Caco-2 (cell line): ENCODE results near the gene ELF1. TPM values are rescaled to one million over a fixed set of nuclear protein-coding genes. Genes with fewer than 3 reads are reported as not detected.

Experiments used
- BruUV-seq: library from RNA; stranded (reverse); fragments of 400-500 nt; replicated peaks from 2 replicates; lab custom pipeline; 2021; lab: Mats Ljungman, UMichigan
- CTCF ChIA-PET: fragments of 300-600 bp; sonication (Branson Sonifier 250); formaldehyde crosslinking; loops from one replicate; lab custom pipeline; 2022; ENCODE audit warnings: antibody characterized with exemption; lab: Charles Lee
- POLR2A ChIA-PET: fragments of 300-600 bp; sonication (Branson Sonifier 250); formaldehyde crosslinking; loops from one replicate; lab custom pipeline; 2022; ENCODE audit warnings: antibody characterized with exemption; lab: Charles Lee
- DNase-seq, 2 experiments: peaks; one replicate each; pipeline versions ENCODE4 v3.0.0 to v3.0.0-alpha.2; 2020 to 2022
- H3K27me3 ChIP-seq: replicated peaks from 2 replicates; pipeline ENCODE4 v1.6.0; 2011; ENCODE audit warnings: low read length; ENCODE audit not compliant: control insufficient read depth, insufficient read depth
- H3K36me3 ChIP-seq: 2 replicates; pipeline ENCODE4 v1.5.1; 2011; ENCODE audit warnings: low read length; ENCODE audit not compliant: control insufficient read depth, insufficient read depth
- H3K4me1 ChIP-seq: fragments of 250-450 bp; sonication (Bioruptor Pico); 2 replicates; pipeline ENCODE4 v1.5.1; 2020; ENCODE audit warnings: mild to moderate bottlenecking
- H3K4me3 ChIP-seq: 2 replicates; pipeline ENCODE4 v1.5.1; 2011; ENCODE audit warnings: low read depth, mild to moderate bottlenecking, control low read depth, low read length
- H3K9me3 ChIP-seq: fragments of 250-450 bp; sonication (Bioruptor Pico); 2 replicates; pipeline ENCODE4 v1.5.1; 2020; ENCODE audit warnings: mild to moderate bottlenecking, moderate library complexity
- H3K27ac Mint-ChIP-seq: one replicate; pipeline ENCODE4 v1.8.0; 2022; ENCODE audit warnings: mixed read lengths; ENCODE audit not compliant: unreplicated experiment
- H3K27me3 Mint-ChIP-seq: one replicate; pipeline ENCODE4 v1.8.0; 2022; ENCODE audit warnings: mixed read lengths; ENCODE audit not compliant: insufficient read depth, unreplicated experiment
- H3K36me3 Mint-ChIP-seq: one replicate; pipeline ENCODE4 v1.8.0; 2022; ENCODE audit warnings: mild to moderate bottlenecking, mixed read lengths; ENCODE audit not compliant: insufficient read depth, unreplicated experiment
- H3K4me1 Mint-ChIP-seq: one replicate; pipeline ENCODE4 v1.8.0; 2022; ENCODE audit warnings: low read depth, mixed read lengths; ENCODE audit not compliant: unreplicated experiment
- H3K4me3 Mint-ChIP-seq: one replicate; pipeline ENCODE4 v1.8.0; 2022; ENCODE audit warnings: mild to moderate bottlenecking, moderate library complexity, mixed read lengths; ENCODE audit not compliant: unreplicated experiment
- H3K9me3 Mint-ChIP-seq: one replicate; pipeline ENCODE4 v1.8.0; 2022; ENCODE audit warnings: mixed read lengths; ENCODE audit not compliant: unreplicated experiment
- intact Hi-C: fragments of 100-400 bp; cut with micrococcal nuclease; formaldehyde crosslinking; loops from one replicate; pipeline ENCODE4 v1.10.0; 2022; ENCODE audit not compliant: unreplicated experiment
- total RNA-seq: library from RNA; stranded (reverse); gene quantifications from 2 replicates; pipeline ENCODE4 v1.2.3, GENCODE V29; 2022
- TF ChIP-seq, protein P1 (sequence below), 2 experiments: fragments of 200-600 bp in 1 of 2; IDR thresholded peaks; 1 replicate in 1 of 2; 2 replicates in 1 of 2; pipeline versions ENCODE4 v1.5.1 to v1.8.0; 2011 to 2022; ENCODE audit warnings: antibody characterized with exemption in 1 of 2, control low read depth in 1 of 2, inconsistent platforms in 1 of 2, low read depth in 1 of 2, low read length in 1 of 2, mild to moderate bottlenecking in 1 of 2, moderate library complexity in 1 of 2; ENCODE audit not compliant: insufficient read depth in 1 of 2, severe bottlenecking in 1 of 2, unreplicated experiment in 1 of 2

Gene ELF1
- total RNA-seq, 1 experiment from 2014 or later, result 116 TPM

GRCh38 chr13:40981949-40982348 is 37.2 kb downstream of the ELF1 start:
- H3K9me3 Mint-ChIP-seq, result no peaks in the 10 kb centered on the region
- peaks cover 28% of the 10 kb centered on the region for H3K4me1 Mint-ChIP-seq
- no peak overlapping the region for H3K4me3 ChIP-seq
- POLR2A ChIA-PET, result no interaction called here
- CTCF ChIA-PET, result no interaction called here
- no peaks in the 10 kb centered on the region for H3K27me3 ChIP-seq
- no peaks in the 10 kb centered on the region for H3K36me3 ChIP-seq
- no peak overlapping the region for H3K27ac Mint-ChIP-seq
- H3K4me3 Mint-ChIP-seq, result no peak overlapping the region
- H3K9me3 ChIP-seq, result no peaks in the 10 kb centered on the region
- intact Hi-C loops, result no loop called here
- H3K36me3 Mint-ChIP-seq, result peaks cover 37% of the 10 kb centered on the region
- TF ChIP-seq, protein P1, sequence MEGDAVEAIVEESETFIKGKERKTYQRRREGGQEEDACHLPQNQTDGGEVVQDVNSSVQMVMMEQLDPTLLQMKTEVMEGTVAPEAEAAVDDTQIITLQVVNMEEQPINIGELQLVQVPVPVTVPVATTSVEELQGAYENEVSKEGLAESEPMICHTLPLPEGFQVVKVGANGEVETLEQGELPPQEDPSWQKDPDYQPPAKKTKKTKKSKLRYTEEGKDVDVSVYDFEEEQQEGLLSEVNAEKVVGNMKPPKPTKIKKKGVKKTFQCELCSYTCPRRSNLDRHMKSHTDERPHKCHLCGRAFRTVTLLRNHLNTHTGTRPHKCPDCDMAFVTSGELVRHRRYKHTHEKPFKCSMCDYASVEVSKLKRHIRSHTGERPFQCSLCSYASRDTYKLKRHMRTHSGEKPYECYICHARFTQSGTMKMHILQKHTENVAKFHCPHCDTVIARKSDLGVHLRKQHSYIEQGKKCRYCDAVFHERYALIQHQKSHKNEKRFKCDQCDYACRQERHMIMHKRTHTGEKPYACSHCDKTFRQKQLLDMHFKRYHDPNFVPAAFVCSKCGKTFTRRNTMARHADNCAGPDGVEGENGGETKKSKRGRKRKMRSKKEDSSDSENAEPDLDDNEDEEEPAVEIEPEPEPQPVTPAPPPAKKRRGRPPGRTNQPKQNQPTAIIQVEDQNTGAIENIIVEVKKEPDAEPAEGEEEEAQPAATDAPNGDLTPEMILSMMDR (IDR thresholded peaks at IDR 0.05; ENCODE audit: insufficient read depth in 1 of 2, low read depth in 1 of 2, low read length in 1 of 2, severe bottlenecking in 1 of 2, unreplicated experiment in 1 of 2), result no peak
- H3K27me3 Mint-ChIP-seq, result no peaks in the 10 kb centered on the region
- H3K4me1 ChIP-seq, result peaks cover 7% of the 10 kb centered on the region; the same call in 1 of the 2 replicates
- BruUV-seq, result no TSS peak
- no peak for DNase-seq

- H3K4me3 ChIP-seq, result no peak overlapping the region
- intact Hi-C loops, result no loop called here
- H3K36me3 ChIP-seq, result no peaks in the 10 kb centered on the region
- CTCF ChIA-PET, result no interaction called here
- POLR2A ChIA-PET, result no interaction called here
- no peak for DNase-seq
- TF ChIP-seq, protein P1 (IDR thresholded peaks at IDR 0.05; ENCODE audit: insufficient read depth in 1 of 2, low read depth in 1 of 2, low read length in 1 of 2, severe bottlenecking in 1 of 2, unreplicated experiment in 1 of 2), result no peak
- no peak overlapping the region for H3K4me3 Mint-ChIP-seq
- no peaks in the 10 kb centered on the region for H3K27me3 Mint-ChIP-seq
- H3K4me1 ChIP-seq, result peaks cover 10% of the 10 kb centered on the region
- H3K4me1 Mint-ChIP-seq, result peaks cover 32% of the 10 kb centered on the region
- BruUV-seq, result no TSS peak
- H3K27me3 ChIP-seq, result no peaks in the 10 kb centered on the region
- peaks cover 43% of the 10 kb centered on the region for H3K36me3 Mint-ChIP-seq
- H3K27ac Mint-ChIP-seq, result no peak overlapping the region
- H3K9me3 ChIP-seq, result no peaks in the 10 kb centered on the region
- no peaks in the 10 kb centered on the region for H3K9me3 Mint-ChIP-seq
Observed at GRCh38 chr13:40981361-40981760, 37.8 kb downstream of the ELF1 start.

DNA sequence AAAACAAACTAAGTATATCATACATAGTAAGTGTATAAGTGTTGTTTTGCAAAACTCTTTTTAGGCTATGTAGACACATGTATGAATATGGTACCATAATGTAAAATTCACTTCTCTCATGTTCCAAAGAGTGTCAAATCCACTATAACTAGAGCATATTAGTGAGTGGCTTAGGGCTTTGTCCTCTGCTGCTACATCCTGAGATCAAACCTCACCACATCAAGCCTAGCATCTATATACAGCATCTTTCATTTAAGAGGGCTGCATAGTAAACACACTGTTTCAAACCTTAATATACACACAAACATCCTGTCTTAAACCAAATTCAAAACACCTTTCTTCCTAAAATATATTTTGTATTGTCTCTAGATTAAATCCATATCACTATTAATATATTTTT is 38.7 kb downstream of the ELF1 start:
- Histone ChIP-seq H3K4me1 (peaks cover 19% of the 10 kb centered on the region), H3K9me3 (no peaks in the 10 kb centered on the region), H3K4me3 (no peak overlapping the region), H3K27me3 (no peaks in the 10 kb centered on the region), H3K36me3 (no peaks in the 10 kb centered on the region)
- ChIA-PET POLR2A (no interaction called here), CTCF (no interaction called here)
- no peaks in the 10 kb centered on the region for H3K27me3 Mint-ChIP-seq
- peaks cover 51% of the 10 kb centered on the region for H3K36me3 Mint-ChIP-seq
- no peaks in the 10 kb centered on the region for H3K9me3 Mint-ChIP-seq
- no TSS peak for BruUV-seq
- H3K4me1 Mint-ChIP-seq, result peaks cover 32% of the 10 kb centered on the region
- no peak for DNase-seq
- no peak overlapping the region for H3K4me3 Mint-ChIP-seq
- no peak overlapping the region for H3K27ac Mint-ChIP-seq
- intact Hi-C loops, result no loop called here
- TF ChIP-seq, protein P1 (IDR thresholded peaks at IDR 0.05; ENCODE audit: insufficient read depth in 1 of 2, low read depth in 1 of 2, low read length in 1 of 2, severe bottlenecking in 1 of 2, unreplicated experiment in 1 of 2), result no peak
